ENCODE measurements around the gene HERC2.
"Not testable (repeated sequence)": the region's sequence is repeated elsewhere in the genome, so short reads cannot be mapped to it uniquely, and the experiment has no call there.

HERC2 gene

GRCh38 chr15:28273873-28274610 is 47.9 kb downstream of the HERC2 start:
- DNase-seq (ENCODE audit: low read depth in 2 of 2, low spot score in 1 of 2), result no peak

GRCh38 chr15:28273468-28273867 is 48.5 kb downstream of the HERC2 start:
- no peak for DNase-seq (ENCODE audit: low read depth in 2 of 2, low spot score in 1 of 2)

GRCh38 chr15:28272587-28272986 is 49.4 kb downstream of the HERC2 start:
- DNase-seq (ENCODE audit: low read depth in 2 of 2, low spot score in 1 of 2), result no peak

GRCh38 chr15:28271697-28272260 is 50.2 kb downstream of the HERC2 start:
- no peak for DNase-seq (ENCODE audit: low read depth in 2 of 2, low spot score in 1 of 2)

GRCh38 chr15:28269097-28269496 is 52.9 kb downstream of the HERC2 start:
- DNase-seq (ENCODE audit: low read depth in 2 of 2, low spot score in 1 of 2), result no peak

GRCh38 chr15:28267727-28268126 is 54.3 kb downstream of the HERC2 start:
- DNase-seq (ENCODE audit: low read depth in 2 of 2, low spot score in 1 of 2), result no peak

GRCh38 chr15:28265334-28266019 is 56.5 kb downstream of the HERC2 start:
- no peak for DNase-seq (ENCODE audit: low read depth in 2 of 2, low spot score in 1 of 2)

GRCh38 chr15:28264166-28264565 is 57.8 kb downstream of the HERC2 start:
- DNase-seq (ENCODE audit: low read depth in 2 of 2, low spot score in 1 of 2), result no peak

- DNase-seq (ENCODE audit: low read depth in 2 of 2, low spot score in 1 of 2), result no peak
Measured at GRCh38 chr15:28262438-28262837, 59.5 kb downstream of the HERC2 start.

GRCh38 chr15:28260722-28261121 is 61.3 kb downstream of the HERC2 start:
- DNase-seq (ENCODE audit: low read depth in 2 of 2, low spot score in 1 of 2), result no peak

- no peak for DNase-seq (ENCODE audit: low read depth in 2 of 2, low spot score in 1 of 2)
Measured at GRCh38 chr15:28260317-28260716, 61.7 kb downstream of the HERC2 start.

- DNase-seq (ENCODE audit: low read depth in 2 of 2, low spot score in 1 of 2), result no peak
Measured at GRCh38 chr15:28255965-28256364, 66.0 kb downstream of the HERC2 start.

GRCh38 chr15:28252831-28253230 is 69.1 kb downstream of the HERC2 start:
- no peak for DNase-seq (ENCODE audit: low read depth in 2 of 2, low spot score in 1 of 2)

- DNase-seq (ENCODE audit: low read depth in 2 of 2, low spot score in 1 of 2), result no peak
Measured at GRCh38 chr15:28246605-28247004, 75.4 kb downstream of the HERC2 start.

GRCh38 chr15:28243901-28244300 is 78.1 kb downstream of the HERC2 start:
- DNase-seq (ENCODE audit: low read depth in 2 of 2, low spot score in 1 of 2), result no peak

- DNase-seq (ENCODE audit: low read depth in 2 of 2, low spot score in 1 of 2), result no peak
Measured at GRCh38 chr15:28243399-28243798, 78.6 kb downstream of the HERC2 start.

- not testable (repeated sequence) for DNase-seq (ENCODE audit: low read depth in 2 of 2, low spot score in 1 of 2)
Measured at GRCh38 chr15:28238296-28238695, 83.7 kb downstream of the HERC2 start.

- not testable (repeated sequence) for DNase-seq (ENCODE audit: low read depth in 2 of 2, low spot score in 1 of 2)
Measured at GRCh38 chr15:28231743-28232142, 90.2 kb downstream of the HERC2 start.

GRCh38 chr15:28231336-28231735 is 90.6 kb downstream of the HERC2 start:
- not testable (repeated sequence) for DNase-seq (ENCODE audit: low read depth in 2 of 2, low spot score in 1 of 2)

- not testable (repeated sequence) for DNase-seq (ENCODE audit: low read depth in 2 of 2, low spot score in 1 of 2)
Measured at GRCh38 chr15:28228990-28229640, 92.9 kb downstream of the HERC2 start.

GRCh38 chr15:28228096-28228495 is 93.9 kb downstream of the HERC2 start:
- no peak for DNase-seq (ENCODE audit: low read depth in 2 of 2, low spot score in 1 of 2)

GRCh38 chr15:28227303-28227702 is 94.7 kb downstream of the HERC2 start:
- not testable (repeated sequence) for DNase-seq (ENCODE audit: low read depth in 2 of 2, low spot score in 1 of 2)

Data from stimulated activated CD8-positive, alpha-beta memory T cell treated with anti-CD3 and anti-CD28 coated beads, Interleukin-4, amount 100 ng/mL, for 4 hours (primary cell).